ENCODE results near the gene JUNB. TPM values are rescaled to one million over a fixed set of nuclear protein-coding genes. Genes with fewer than 3 reads are reported as not detected.
A peak's percentile ranks its signal among the peaks of the same experiment; 100 is the strongest.

JUNB gene
- total RNA-seq, 1 experiment from 2014 or later: 116 TPM

GRCh38 chr19:12788042-12788681 lies 3.1 kb upstream of the JUNB start:
- no peak for DNase-seq
- intact Hi-C loops (cut with micrococcal nuclease; ENCODE audit: unreplicated experiment): no loop called here
- Mint-ChIP-seq H3K27ac (ENCODE audit: unreplicated experiment) (peak overlapping the region; percentile 98), H3K36me3 (ENCODE audit: insufficient read depth, unreplicated experiment) (peaks cover 46% of the 10 kb centered on the region), H3K9me3 (ENCODE audit: low read depth, unreplicated experiment) (no peaks in the 10 kb centered on the region), H3K4me3 (ENCODE audit: low read depth, unreplicated experiment) (peak overlapping the region; percentile 86), H3K4me1 (ENCODE audit: low read depth, unreplicated experiment) (peaks cover 24% of the 10 kb centered on the region), H3K27me3 (ENCODE audit: unreplicated experiment) (no peaks in the 10 kb centered on the region)
- BruUV-seq (replicated peaks): TSS peak; percentile 20
- CTCF ChIA-PET: interaction anchor here (0.6 to 0.8 kb wide), 2 partner anchors 10 to 114 kb away, joined by 4 to 5 read pairs; no protein-coding TSS in a partner anchor
- no peak for TF ChIP-seq CTCF (IDR thresholded peaks at IDR 0.05; ENCODE audit: unreplicated experiment)

- no peaks in the 10 kb centered on the region for H3K9me3 Mint-ChIP-seq (ENCODE audit: low read depth, unreplicated experiment)
- H3K27ac Mint-ChIP-seq (ENCODE audit: unreplicated experiment): peak overlapping the region; percentile 98
- intact Hi-C loops (cut with micrococcal nuclease; ENCODE audit: unreplicated experiment): no loop called here
- no peak for TF ChIP-seq CTCF (IDR thresholded peaks at IDR 0.05; ENCODE audit: unreplicated experiment)
- H3K4me1 Mint-ChIP-seq (ENCODE audit: low read depth, unreplicated experiment): peaks cover 24% of the 10 kb centered on the region
- no peaks in the 10 kb centered on the region for H3K27me3 Mint-ChIP-seq (ENCODE audit: unreplicated experiment)
- peak; percentile 65 for DNase-seq
- no TSS peak for BruUV-seq (replicated peaks)
- CTCF ChIA-PET: interaction anchor here (0.8 kb wide), 1 partner anchor 11 kb away, joined by 5 read pairs; no protein-coding TSS in a partner anchor
- H3K36me3 Mint-ChIP-seq (ENCODE audit: insufficient read depth, unreplicated experiment): peaks cover 50% of the 10 kb centered on the region
- peak overlapping the region; percentile 86 for H3K4me3 Mint-ChIP-seq (ENCODE audit: low read depth, unreplicated experiment)
Measured at GRCh38 chr19:12788682-12789097, 2.6 kb upstream of the JUNB start.

- intact Hi-C loops (cut with micrococcal nuclease; ENCODE audit: unreplicated experiment): no loop called here
- BruUV-seq (replicated peaks): no TSS peak
- Mint-ChIP-seq H3K4me1 (ENCODE audit: low read depth, unreplicated experiment) (peaks cover 24% of the 10 kb centered on the region), H3K4me3 (ENCODE audit: low read depth, unreplicated experiment) (peak overlapping the region; percentile 86), H3K9me3 (ENCODE audit: low read depth, unreplicated experiment) (no peaks in the 10 kb centered on the region), H3K27me3 (ENCODE audit: unreplicated experiment) (no peaks in the 10 kb centered on the region), H3K27ac (ENCODE audit: unreplicated experiment) (peak overlapping the region; percentile 98), H3K36me3 (ENCODE audit: insufficient read depth, unreplicated experiment) (peaks cover 56% of the 10 kb centered on the region)
- TF ChIP-seq CTCF (IDR thresholded peaks at IDR 0.05; ENCODE audit: unreplicated experiment): no peak
- CTCF ChIA-PET: interaction anchor here (0.8 kb wide), 1 partner anchor 11 kb away, joined by 5 read pairs; no protein-coding TSS in a partner anchor
- DNase-seq: no peak
Measured at GRCh38 chr19:12789098-12789903, 2.0 kb upstream of the JUNB start.

- DNase-seq: peak; percentile 95
- intact Hi-C loops (cut with micrococcal nuclease; ENCODE audit: unreplicated experiment): no loop called here
Measured at GRCh38 chr19:12789904-12790619, 1.2 kb upstream of the JUNB start.

More at GRCh38 chr19:12789904-12790619, 1.2 kb upstream of the JUNB start:
- CTCF ChIA-PET: no interaction called here
- Mint-ChIP-seq H3K27ac (ENCODE audit: unreplicated experiment) (peak overlapping the region; percentile 98), H3K4me3 (ENCODE audit: low read depth, unreplicated experiment) (peak overlapping the region; percentile 86), H3K9me3 (ENCODE audit: low read depth, unreplicated experiment) (no peaks in the 10 kb centered on the region), H3K27me3 (ENCODE audit: unreplicated experiment) (no peaks in the 10 kb centered on the region), H3K36me3 (ENCODE audit: insufficient read depth, unreplicated experiment) (peaks cover 64% of the 10 kb centered on the region), H3K4me1 (ENCODE audit: low read depth, unreplicated experiment) (peaks cover 24% of the 10 kb centered on the region)
- no TSS peak for BruUV-seq (replicated peaks)
- no peak for TF ChIP-seq CTCF (IDR thresholded peaks at IDR 0.05; ENCODE audit: unreplicated experiment)
